ENCODE measurements around the gene QRFPR. TPM values are rescaled to one million over a fixed set of nuclear protein-coding genes. Genes with fewer than 3 reads are reported as not detected.

Gene QRFPR
- total RNA-seq, 2 donors from 2014 or later: not detected

DNA sequence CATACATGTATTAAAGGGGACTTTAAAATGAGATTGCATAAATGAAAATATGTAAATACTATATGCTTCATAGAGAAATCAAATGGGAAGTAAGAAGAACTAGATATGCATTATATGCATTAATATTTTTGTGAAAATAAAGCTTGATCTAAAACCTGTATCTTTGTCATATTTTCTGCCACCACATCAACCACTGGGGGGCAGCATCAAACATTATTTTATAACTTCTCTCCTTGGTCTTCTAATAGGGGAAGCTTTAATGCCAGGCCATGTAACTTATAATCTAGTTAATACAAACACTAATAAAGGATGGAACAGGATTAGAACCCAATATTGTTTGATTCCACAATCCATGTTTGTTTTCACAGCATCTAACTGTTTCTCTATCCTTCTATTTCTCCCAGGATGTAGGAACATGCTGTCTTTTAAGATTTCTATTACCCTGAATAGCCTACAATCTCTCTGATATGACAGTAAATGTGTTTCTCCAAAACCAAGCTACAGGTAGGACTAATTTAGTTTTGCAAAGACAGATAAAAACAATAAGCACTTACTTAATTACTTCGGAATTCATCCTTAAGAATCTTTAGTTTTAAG lies 10.0 kb downstream of the QRFPR start:
- H3K27me3 ChIP-seq: no peaks in the 10 kb centered on the region
- no peak overlapping the region for H3K4me3 ChIP-seq
- no peaks in the 10 kb centered on the region for H3K9me3 ChIP-seq
- H3K4me1 ChIP-seq: no peaks in the 10 kb centered on the region
- no peaks in the 10 kb centered on the region for H3K36me3 ChIP-seq
- TF ChIP-seq, protein P1, sequence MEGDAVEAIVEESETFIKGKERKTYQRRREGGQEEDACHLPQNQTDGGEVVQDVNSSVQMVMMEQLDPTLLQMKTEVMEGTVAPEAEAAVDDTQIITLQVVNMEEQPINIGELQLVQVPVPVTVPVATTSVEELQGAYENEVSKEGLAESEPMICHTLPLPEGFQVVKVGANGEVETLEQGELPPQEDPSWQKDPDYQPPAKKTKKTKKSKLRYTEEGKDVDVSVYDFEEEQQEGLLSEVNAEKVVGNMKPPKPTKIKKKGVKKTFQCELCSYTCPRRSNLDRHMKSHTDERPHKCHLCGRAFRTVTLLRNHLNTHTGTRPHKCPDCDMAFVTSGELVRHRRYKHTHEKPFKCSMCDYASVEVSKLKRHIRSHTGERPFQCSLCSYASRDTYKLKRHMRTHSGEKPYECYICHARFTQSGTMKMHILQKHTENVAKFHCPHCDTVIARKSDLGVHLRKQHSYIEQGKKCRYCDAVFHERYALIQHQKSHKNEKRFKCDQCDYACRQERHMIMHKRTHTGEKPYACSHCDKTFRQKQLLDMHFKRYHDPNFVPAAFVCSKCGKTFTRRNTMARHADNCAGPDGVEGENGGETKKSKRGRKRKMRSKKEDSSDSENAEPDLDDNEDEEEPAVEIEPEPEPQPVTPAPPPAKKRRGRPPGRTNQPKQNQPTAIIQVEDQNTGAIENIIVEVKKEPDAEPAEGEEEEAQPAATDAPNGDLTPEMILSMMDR (IDR thresholded peaks at IDR 0.05): peak; percentile 53
- H3K27ac ChIP-seq: no peak overlapping the region
- intact Hi-C loops (cut with DNase I): loop anchor here (5.0 kb wide), 2 partner anchors 286 to 356 kb away; no protein-coding TSS in a partner anchor
- DNase-seq: peak; percentile 32
- H3K9ac ChIP-seq (ENCODE audit: low read depth in 2 of 2, low read length in 2 of 2): no peak overlapping the region

DNA sequence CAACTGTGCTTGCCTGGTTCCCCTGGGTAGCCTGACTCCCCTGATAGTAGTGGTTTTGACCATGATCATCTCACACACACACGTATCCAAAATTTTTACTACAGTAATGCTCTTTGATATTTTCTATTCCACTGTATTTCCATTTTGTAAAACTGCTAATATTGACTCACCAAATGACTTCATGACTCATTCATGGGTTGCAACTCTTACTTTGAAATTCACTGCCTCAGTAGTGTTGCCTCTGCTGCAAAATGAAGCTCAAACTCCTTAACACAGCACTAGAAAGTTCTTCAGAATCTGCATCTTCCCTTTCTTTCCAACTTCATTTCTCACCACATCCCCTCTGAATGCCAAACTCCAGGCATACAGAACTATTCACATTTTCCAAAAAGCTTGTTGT lies 20.3 kb downstream of the QRFPR start:
- TF ChIP-seq, protein P1 (IDR thresholded peaks at IDR 0.05): no peak

DNA sequence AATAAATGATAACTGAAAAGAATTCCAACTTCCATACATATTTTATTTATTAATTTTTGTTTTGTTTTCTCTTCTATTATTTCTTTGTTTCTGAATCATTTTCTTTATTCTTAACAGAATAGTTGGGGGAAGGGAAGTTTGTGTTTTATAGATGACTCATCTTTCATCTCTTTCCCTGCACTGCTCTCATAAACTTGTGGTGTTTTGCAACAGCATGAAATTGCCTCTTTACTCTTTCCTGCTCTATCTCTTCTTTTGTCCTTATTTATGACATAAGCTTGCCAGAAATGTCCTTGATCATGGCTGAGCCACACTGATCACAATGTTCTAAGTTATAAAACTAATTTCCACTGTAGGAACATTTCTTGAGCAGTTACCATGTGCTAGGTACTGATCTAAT lies 22.3 kb downstream of the QRFPR start:
- Histone ChIP-seq H3K4me3 (no peak overlapping the region), H3K4me1 (no peaks in the 10 kb centered on the region), H3K9ac (ENCODE audit: low read depth in 2 of 2, low read length in 2 of 2) (no peak overlapping the region), H3K9me3 (no peaks in the 10 kb centered on the region), H3K27me3 (no peaks in the 10 kb centered on the region), H3K27ac (no peak overlapping the region), H3K36me3 (no peaks in the 10 kb centered on the region)
- no peak for DNase-seq
- TF ChIP-seq, protein P1 (IDR thresholded peaks at IDR 0.05): no peak
- intact Hi-C loops (cut with DNase I): no loop called here

More for the DNA sequence above, 20.3 kb downstream of the QRFPR start:
- Histone ChIP-seq H3K27me3 (no peaks in the 10 kb centered on the region), H3K9ac (ENCODE audit: low read depth in 2 of 2, low read length in 2 of 2) (no peak overlapping the region), H3K4me3 (no peak overlapping the region), H3K4me1 (no peaks in the 10 kb centered on the region), H3K9me3 (no peaks in the 10 kb centered on the region), H3K27ac (no peak overlapping the region), H3K36me3 (no peaks in the 10 kb centered on the region)
- intact Hi-C loops (cut with DNase I): no loop called here
- no peak for DNase-seq

DNA sequence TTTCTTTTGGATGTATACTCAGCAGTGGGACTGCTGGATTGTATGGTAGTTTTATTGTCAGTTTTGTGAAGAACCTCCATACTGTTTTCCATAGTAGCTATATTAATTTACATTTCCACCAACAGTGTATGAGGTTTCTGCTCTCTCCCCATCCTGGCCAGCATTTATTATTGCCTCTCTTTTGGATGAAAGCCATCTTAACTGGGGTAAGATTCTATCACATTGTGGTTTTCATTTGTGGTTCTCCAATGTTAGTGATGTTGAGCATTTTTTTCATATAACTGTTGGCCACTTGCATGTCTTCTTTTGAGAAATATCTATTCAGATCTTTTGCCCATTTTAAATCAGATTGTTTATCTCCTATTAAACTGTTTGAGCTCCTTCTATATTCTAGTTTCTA lies 27.6 kb downstream of the QRFPR start:
- Histone ChIP-seq H3K36me3 (no peaks in the 10 kb centered on the region), H3K4me1 (no peaks in the 10 kb centered on the region), H3K4me3 (no peak overlapping the region), H3K27me3 (no peaks in the 10 kb centered on the region), H3K9me3 (no peaks in the 10 kb centered on the region), H3K27ac (no peak overlapping the region), H3K9ac (ENCODE audit: low read depth in 2 of 2, low read length in 2 of 2) (no peak overlapping the region)
- intact Hi-C loops (cut with DNase I): no loop called here
- no peak for DNase-seq
- TF ChIP-seq, protein P1 (IDR thresholded peaks at IDR 0.05): no peak

DNA sequence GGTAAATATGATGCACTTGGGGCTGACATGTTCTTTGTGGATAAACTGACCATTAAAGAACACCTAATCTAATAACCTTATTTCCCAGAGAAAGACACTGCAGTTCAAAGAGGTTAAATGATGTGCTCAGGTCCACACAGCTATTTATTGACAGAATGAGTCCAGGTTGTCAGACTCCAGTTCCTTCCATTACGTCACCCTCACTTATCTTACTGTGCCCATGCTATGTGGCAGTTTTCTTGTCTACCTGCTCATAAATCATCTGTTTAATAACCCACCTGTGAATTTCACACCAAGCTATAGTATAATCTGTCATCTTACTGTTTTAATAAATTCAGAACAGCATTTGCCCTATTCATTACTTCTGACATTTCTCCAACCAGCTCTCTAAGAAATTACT lies 36.7 kb downstream of the QRFPR start:
- Histone ChIP-seq H3K4me3 (no peak overlapping the region), H3K27ac (no peak overlapping the region), H3K9me3 (no peaks in the 10 kb centered on the region), H3K9ac (ENCODE audit: low read depth in 2 of 2, low read length in 2 of 2) (no peak overlapping the region), H3K4me1 (no peaks in the 10 kb centered on the region), H3K36me3 (no peaks in the 10 kb centered on the region), H3K27me3 (no peaks in the 10 kb centered on the region)
- intact Hi-C loops (cut with DNase I): no loop called here
- DNase-seq: no peak
- TF ChIP-seq, protein P1 (IDR thresholded peaks at IDR 0.05): no peak

Data from colonic mucosa (tissue), 4 donors.